MM.1S (cell line): ENCODE results near the gene GGN.

Experiments used
- DNase-seq: peaks from one replicate; pipeline ENCODE4 v3.0.0-alpha.2; 2015
- H2AFZ ChIP-seq: fragments of 300-600 bp; sonication (generic); 2 replicates; pipeline ENCODE4 v1.6.0; 2016; ENCODE audit warnings: antibody characterized with exemption, low read length
- H3F3A ChIP-seq: fragments of 300-600 bp; sonication (generic); 2 replicates; pipeline ENCODE4 v1.6.1; 2016; ENCODE audit warnings: mild to moderate bottlenecking, antibody characterized with exemption, low read length, moderate library complexity, mixed read lengths; ENCODE audit not compliant: insufficient read depth
- H3K27ac ChIP-seq: fragments of 300-600 bp; sonication (generic); 2 replicates; pipeline ENCODE4 v1.5.1; 2016; ENCODE audit warnings: mild to moderate bottlenecking, low read length
- H3K27me3 ChIP-seq: fragments of 300-600 bp; sonication (generic); replicated peaks from 2 replicates; pipeline ENCODE4 v1.6.0; 2016; ENCODE audit warnings: low read length; ENCODE audit not compliant: insufficient read depth
- H3K36me3 ChIP-seq: fragments of 300-600 bp; sonication (generic); replicated peaks from 2 replicates; pipeline ENCODE4 v1.6.1; 2016; ENCODE audit warnings: mild to moderate bottlenecking, low read length, mixed read lengths; ENCODE audit not compliant: insufficient read depth
- H3K4me1 ChIP-seq: fragments of 300-600 bp; sonication (generic); 2 replicates; pipeline ENCODE4 v1.6.1; 2016; ENCODE audit warnings: low read length, mixed read lengths
- H3K4me2 ChIP-seq: fragments of 300-600 bp; sonication (generic); 2 replicates; pipeline ENCODE4 v1.6.0; 2016; ENCODE audit warnings: low read depth, low read length
- H3K4me3 ChIP-seq: fragments of 300-600 bp; sonication (generic); 2 replicates; pipeline ENCODE4 v1.5.1; 2016; ENCODE audit warnings: low read length, mixed read lengths
- H3K79me2 ChIP-seq: fragments of 300-600 bp; sonication (generic); 2 replicates; pipeline ENCODE4 v1.6.1; 2016; ENCODE audit warnings: mixed run types, low read length, mixed read lengths
- H3K9ac ChIP-seq: fragments of 300-600 bp; sonication (generic); 2 replicates; pipeline ENCODE4 v1.6.1; 2016; ENCODE audit warnings: low read length, mixed read lengths
- H3K9me2 ChIP-seq: fragments of 300-600 bp; sonication (generic); replicated peaks from 2 replicates; pipeline ENCODE4 v1.6.1; 2016; ENCODE audit warnings: mild to moderate bottlenecking, low read length, mixed read lengths; ENCODE audit not compliant: insufficient read depth
- H3K9me3 ChIP-seq: fragments of 300-600 bp; sonication (generic); replicated peaks from 2 replicates; pipeline ENCODE4 v1.6.1; 2016; ENCODE audit warnings: mild to moderate bottlenecking, low read length, mixed read lengths; ENCODE audit not compliant: insufficient read depth
- H4K20me1 ChIP-seq: fragments of 300-600 bp; sonication (generic); 2 replicates; pipeline ENCODE4 v1.6.1; 2016; ENCODE audit warnings: mild to moderate bottlenecking, low read length, moderate library complexity, mixed read lengths; ENCODE audit not compliant: insufficient read depth
- EZH2 ChIP-seq: fragments of 300-600 bp; sonication (generic); optimal IDR thresholded peaks from 2 replicates; pipeline ENCODE3; 2017; ENCODE audit warnings: low read depth, mild to moderate bottlenecking, antibody characterized with exemption, low read length, mixed read lengths
- EZH2phosphoT487 ChIP-seq: fragments of 300-600 bp; sonication (generic); IDR thresholded peaks from 2 replicates; pipeline ENCODE4 v1.6.1; 2018; ENCODE audit warnings: antibody characterized with exemption, low read length
- TF ChIP-seq, protein P1 (sequence below): fragments of 300-600 bp; sonication (generic); IDR thresholded peaks from 2 replicates; pipeline ENCODE4 v1.5.1; 2016; ENCODE audit warnings: antibody characterized with exemption, low read length, mixed read lengths

GGN gene

DNA sequence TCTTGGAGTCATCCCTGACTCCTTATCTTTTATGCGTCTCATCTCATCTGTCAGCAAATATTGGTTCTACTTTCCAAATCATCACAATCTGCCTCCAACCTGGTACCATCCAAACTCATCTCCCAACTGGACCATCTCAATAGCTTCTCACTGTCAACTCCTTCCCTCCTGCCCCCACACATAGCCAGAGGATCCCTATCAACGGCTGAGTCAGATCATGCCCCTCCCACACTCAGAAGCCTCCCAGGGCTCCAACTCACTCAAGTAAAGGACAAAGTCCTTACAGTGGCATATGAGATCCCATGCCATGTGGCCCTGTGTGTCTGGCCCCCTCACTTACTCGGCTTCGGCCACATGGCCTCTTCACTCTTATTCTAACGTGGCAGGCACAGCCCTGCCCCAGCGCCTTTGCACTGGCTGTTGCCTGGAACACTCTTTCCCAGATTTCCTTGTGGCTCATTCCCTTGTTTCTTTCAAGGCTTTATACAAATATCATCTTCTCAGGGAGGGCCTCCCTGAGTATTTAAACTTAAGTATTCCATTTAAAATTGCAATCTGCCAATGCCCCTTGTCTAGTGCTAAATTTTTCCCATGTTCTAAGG lies 5.0 kb upstream of the GGN start:
- no peak for DNase-seq
- H3K4me1 ChIP-seq: 0 out of 2 replicates have a peak, but pooled peaks cover 2% of the 10 kb centered on the region
- no peak overlapping the region for H2AFZ ChIP-seq
- TF ChIP-seq, protein P1, sequence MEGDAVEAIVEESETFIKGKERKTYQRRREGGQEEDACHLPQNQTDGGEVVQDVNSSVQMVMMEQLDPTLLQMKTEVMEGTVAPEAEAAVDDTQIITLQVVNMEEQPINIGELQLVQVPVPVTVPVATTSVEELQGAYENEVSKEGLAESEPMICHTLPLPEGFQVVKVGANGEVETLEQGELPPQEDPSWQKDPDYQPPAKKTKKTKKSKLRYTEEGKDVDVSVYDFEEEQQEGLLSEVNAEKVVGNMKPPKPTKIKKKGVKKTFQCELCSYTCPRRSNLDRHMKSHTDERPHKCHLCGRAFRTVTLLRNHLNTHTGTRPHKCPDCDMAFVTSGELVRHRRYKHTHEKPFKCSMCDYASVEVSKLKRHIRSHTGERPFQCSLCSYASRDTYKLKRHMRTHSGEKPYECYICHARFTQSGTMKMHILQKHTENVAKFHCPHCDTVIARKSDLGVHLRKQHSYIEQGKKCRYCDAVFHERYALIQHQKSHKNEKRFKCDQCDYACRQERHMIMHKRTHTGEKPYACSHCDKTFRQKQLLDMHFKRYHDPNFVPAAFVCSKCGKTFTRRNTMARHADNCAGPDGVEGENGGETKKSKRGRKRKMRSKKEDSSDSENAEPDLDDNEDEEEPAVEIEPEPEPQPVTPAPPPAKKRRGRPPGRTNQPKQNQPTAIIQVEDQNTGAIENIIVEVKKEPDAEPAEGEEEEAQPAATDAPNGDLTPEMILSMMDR: no peak
- no peak for TF ChIP-seq EZH2phosphoT487
- TF ChIP-seq EZH2: no peak
- no peaks in the 10 kb centered on the region for H3K79me2 ChIP-seq
- H3K36me3 ChIP-seq: no peaks in the 10 kb centered on the region
- no peak overlapping the region for H3K4me3 ChIP-seq
- H3K27me3 ChIP-seq: peaks cover 88% of the 10 kb centered on the region
- no peaks in the 10 kb centered on the region for H4K20me1 ChIP-seq
- H3F3A ChIP-seq: no peaks in the 10 kb centered on the region
- H3K9me3 ChIP-seq: no peaks in the 10 kb centered on the region
- no peak overlapping the region for H3K27ac ChIP-seq
- no peaks in the 10 kb centered on the region for H3K9me2 ChIP-seq
- H3K9ac ChIP-seq: no peak overlapping the region
- H3K4me2 ChIP-seq: no peak overlapping the region

DNA sequence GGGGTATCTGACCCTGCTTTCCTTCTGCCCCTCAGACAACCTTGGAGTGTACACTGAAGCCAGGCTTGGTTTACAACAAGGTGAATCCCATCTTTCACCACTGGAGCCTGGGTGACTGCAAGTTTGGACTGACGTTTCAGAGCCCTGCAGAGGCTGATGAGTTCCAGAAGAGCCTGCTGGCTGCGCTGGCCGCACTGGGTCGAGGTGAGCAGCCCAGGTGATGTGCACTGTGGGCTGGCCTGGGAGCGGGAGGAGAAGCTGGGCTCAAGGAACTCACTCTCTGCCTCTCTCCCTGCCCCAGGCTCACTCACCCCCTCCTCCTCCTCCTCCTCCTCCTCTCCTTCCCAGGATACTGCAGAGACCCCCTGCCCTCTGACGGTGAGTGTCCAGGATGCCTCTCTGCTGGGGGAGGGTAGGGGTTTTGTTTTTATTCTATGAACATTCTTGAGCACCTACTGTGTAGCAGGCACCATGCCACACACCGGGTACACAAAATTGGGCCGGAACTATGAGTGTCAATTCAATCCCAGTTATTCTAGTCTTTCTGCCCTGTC lies 4.2 kb upstream of the GGN start:
- no peak overlapping the region for H3K4me2 ChIP-seq
- H3K4me1 ChIP-seq: 0 out of 2 replicates have a peak, but pooled peaks cover 2% of the 10 kb centered on the region
- no peaks in the 10 kb centered on the region for H4K20me1 ChIP-seq
- H3K27ac ChIP-seq: no peak overlapping the region
- H3K9ac ChIP-seq: no peak overlapping the region
- no peaks in the 10 kb centered on the region for H3K9me2 ChIP-seq
- H2AFZ ChIP-seq: no peak overlapping the region
- H3K27me3 ChIP-seq: peaks cover 80% of the 10 kb centered on the region
- no peak overlapping the region for H3K4me3 ChIP-seq
- TF ChIP-seq EZH2 (no peak), EZH2phosphoT487 (no peak)
- TF ChIP-seq, protein P1: no peak
- H3F3A ChIP-seq: no peaks in the 10 kb centered on the region; the same call in 1 of the 2 replicates
- no peaks in the 10 kb centered on the region for H3K79me2 ChIP-seq
- no peak for DNase-seq
- no peaks in the 10 kb centered on the region for H3K36me3 ChIP-seq
- no peaks in the 10 kb centered on the region for H3K9me3 ChIP-seq

DNA sequence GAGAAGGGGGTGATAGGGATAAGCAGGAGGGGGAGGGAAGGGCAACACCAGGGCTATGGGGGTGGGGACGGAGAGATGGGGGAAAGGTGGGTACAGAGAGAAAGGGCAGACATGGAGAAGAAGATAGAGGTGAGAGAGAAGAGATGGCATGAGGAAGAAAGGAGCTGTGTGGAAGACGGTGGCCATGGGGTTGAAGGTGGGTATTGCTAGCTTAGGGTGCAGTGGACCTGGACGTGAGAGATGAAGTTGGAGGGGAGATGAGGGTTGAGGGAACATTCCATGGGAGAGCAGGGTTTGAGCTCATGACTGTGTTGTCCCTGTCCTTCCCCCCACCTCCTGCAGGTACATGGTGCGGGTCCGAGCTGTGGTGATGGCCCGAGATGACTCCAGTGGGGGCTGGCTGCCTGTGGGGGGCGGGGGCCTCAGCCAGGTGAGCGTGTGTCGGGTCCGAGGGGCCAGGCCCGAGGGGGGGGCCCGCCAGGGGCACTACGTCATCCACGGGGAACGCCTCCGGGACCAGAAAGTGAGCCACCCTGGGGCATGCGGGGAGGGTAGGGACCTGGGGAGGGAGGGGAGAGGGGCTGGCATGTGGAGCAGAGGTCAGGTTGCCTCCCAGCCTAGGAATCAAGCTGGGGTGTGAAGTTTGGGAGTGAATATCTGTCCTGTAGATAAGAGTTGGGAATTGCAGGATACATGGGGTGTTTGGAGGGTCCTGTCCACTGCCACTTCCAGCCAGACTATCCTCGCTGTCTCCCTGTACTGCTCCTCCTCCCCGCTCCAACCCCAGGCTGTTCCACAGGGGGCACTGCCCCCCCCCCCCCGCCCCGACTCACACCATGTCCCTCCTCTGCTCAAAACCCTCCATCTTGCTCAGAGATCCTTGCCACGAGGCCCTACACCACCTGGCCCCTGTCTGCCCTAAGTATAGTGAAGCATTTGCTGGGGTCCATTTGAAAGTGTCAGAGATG lies 2.4 kb upstream of the GGN start:
- no peaks in the 10 kb centered on the region for H3K9me3 ChIP-seq
- TF ChIP-seq EZH2 (no peak), EZH2phosphoT487 (no peak)
- TF ChIP-seq, protein P1: no peak
- no peak overlapping the region for H2AFZ ChIP-seq
- no peaks in the 10 kb centered on the region for H3K79me2 ChIP-seq
- 0 out of 2 replicates have a peak, but pooled peaks cover 2% of the 10 kb centered on the region for H3K4me1 ChIP-seq
- H3K9ac ChIP-seq: no peak overlapping the region
- H4K20me1 ChIP-seq: no peaks in the 10 kb centered on the region
- H3K36me3 ChIP-seq: no peaks in the 10 kb centered on the region
- no peak overlapping the region for H3K27ac ChIP-seq
- H3F3A ChIP-seq: no peaks in the 10 kb centered on the region; the same call in 1 of the 2 replicates
- no peak overlapping the region for H3K4me3 ChIP-seq
- peaks cover 64% of the 10 kb centered on the region for H3K27me3 ChIP-seq
- H3K9me2 ChIP-seq: no peaks in the 10 kb centered on the region
- no peak for DNase-seq
- H3K4me2 ChIP-seq: no peak overlapping the region
